Stimulated activated CD4-positive, alpha-beta T cell treated with anti-CD3 and anti-CD28 coated beads, TNF-alpha, amount 100 ng/mL, for 4 hours (primary cell): Measurements from ENCODE around the gene CEBPG.

ENCODE experiments used
- DNase-seq, 3 experiments: peaks; one replicate each; pipeline ENCODE4 v3.0.0-alpha.2; 2020; ENCODE audit warnings: low read depth in 3 of 3

The CEBPG gene

GRCh38 chr19:33405553-33406461 lies 32.3 kb downstream of the CEBPG start:
- no peak for DNase-seq

- DNase-seq, result peak; percentile 56 to 61 (median 60)
Measured at GRCh38 chr19:33406521-33407139, 33.1 kb downstream of the CEBPG start.

- no peak for DNase-seq
Measured at GRCh38 chr19:33407140-33407551, 33.6 kb downstream of the CEBPG start.

GRCh38 chr19:33407716-33408115 lies 34.2 kb downstream of the CEBPG start:
- no peak for DNase-seq

GRCh38 chr19:33408116-33408515 lies 34.6 kb downstream of the CEBPG start:
- no peak for DNase-seq

- DNase-seq, result no peak
Measured at GRCh38 chr19:33408538-33409434, 35.3 kb downstream of the CEBPG start.

- DNase-seq, result no peak
Measured at GRCh38 chr19:33409906-33410685, 36.6 kb downstream of the CEBPG start.

- DNase-seq, result no peak
Measured at GRCh38 chr19:33410915-33411401, 37.4 kb downstream of the CEBPG start.

GRCh38 chr19:33411621-33412180 lies 38.2 kb downstream of the CEBPG start:
- no peak for DNase-seq

GRCh38 chr19:33412601-33413425 lies 39.3 kb downstream of the CEBPG start:
- no peak for DNase-seq

- no peak for DNase-seq
Measured at GRCh38 chr19:33413426-33413725, 39.9 kb downstream of the CEBPG start.

GRCh38 chr19:33413868-33414666 lies 40.6 kb downstream of the CEBPG start:
- DNase-seq, result no peak

- DNase-seq, result no peak
Measured at GRCh38 chr19:33414667-33415605, 41.4 kb downstream of the CEBPG start.

- DNase-seq, result peak; percentile 25 to 46 (median 32)
Measured at GRCh38 chr19:33416307-33417215, 43.1 kb downstream of the CEBPG start.

GRCh38 chr19:33417751-33418150 lies 44.2 kb downstream of the CEBPG start:
- no peak for DNase-seq

- no peak for DNase-seq
Measured at GRCh38 chr19:33418461-33418860, 45.0 kb downstream of the CEBPG start.
